T-cell (primary cell): Measurements from ENCODE around the gene AHSG. TPM values are rescaled to one million over a fixed set of nuclear protein-coding genes. Genes with fewer than 3 reads are reported as not detected.

ENCODE experiments used
- ATAC-seq, 4 experiments: fragments of 200-7000 bp in 3 of 4; fragments of 150-1000 bp in 1 of 4; cut with Tn5 transposase; replicated peaks in 1 of 4; 1 replicate in 3 of 4; 2 replicates in 1 of 4; pipeline ENCODE4 v1.10.0; 2021; ENCODE audit warnings: moderate library complexity in 3 of 4, mild to moderate bottlenecking in 2 of 4, moderate number of reproducible peaks in 1 of 4
- CTCF ChIA-PET, 2 donors: fragments of 300-600 bp; sonication (Branson Sonifier 250); formaldehyde crosslinking; loops; one replicate each; lab custom pipeline; 2022; ENCODE audit warnings: antibody characterized with exemption in 2 of 2; lab: Charles Lee
- POLR2A ChIA-PET, 2 donors: fragments of 300-600 bp; sonication (Branson Sonifier 250); formaldehyde crosslinking; loops; one replicate each; lab custom pipeline; 2022; ENCODE audit warnings: antibody characterized with exemption in 2 of 2; lab: Charles Lee
- DNase-seq, 35 experiments: peaks; one replicate each; pipeline versions ENCODE4 v3.0.0 to v3.0.0-alpha.2; 2013 to 2023
- H3K27ac ChIP-seq: one replicate; pipeline ENCODE4 v1.5.1; 2013; ENCODE audit warnings: low read length
- H3K27me3 ChIP-seq, 2 experiments: replicated peaks in 1 of 2; 1 replicate in 1 of 2; 2 replicates in 1 of 2; pipeline versions ENCODE4 v1.6.1 to v1.7.0; 2013; ENCODE audit warnings: low read length in 1 of 2, mixed read lengths in 1 of 2; ENCODE audit not compliant: control insufficient read depth in 2 of 2, insufficient read depth in 2 of 2; ENCODE audit errors: extremely low read depth in 1 of 2
- H3K36me3 ChIP-seq, 2 donors: 1 replicate in 1 of 2; 2 replicates in 1 of 2; pipeline versions ENCODE4 v1.6.1 to v1.7.0; 2013; ENCODE audit warnings: low read length in 1 of 2; ENCODE audit not compliant: control insufficient read depth in 2 of 2, insufficient read depth in 1 of 2; ENCODE audit errors: extremely low read depth in 1 of 2
- H3K4me1 ChIP-seq, 2 experiments: 1 replicate in 1 of 2; 2 replicates in 1 of 2; pipeline versions ENCODE4 v1.6.1 to v1.7.0; 2013; ENCODE audit warnings: low read length in 2 of 2, mixed read lengths in 1 of 2; ENCODE audit not compliant: insufficient read depth in 2 of 2, control insufficient read depth in 1 of 2; ENCODE audit errors: extremely low read depth in 1 of 2
- H3K4me3 ChIP-seq, 2 donors: 1 replicate in 1 of 2; 2 replicates in 1 of 2; pipeline versions ENCODE4 v1.5.1 to v1.7.0; 2013; ENCODE audit warnings: mild to moderate bottlenecking in 2 of 2, low read length in 1 of 2, moderate library complexity in 1 of 2; ENCODE audit not compliant: control insufficient read depth in 1 of 2; ENCODE audit errors: extremely low read depth in 1 of 2
- H3K9me3 ChIP-seq: 2 replicates; pipeline ENCODE4 v1.7.0; 2013
- H3K27ac Mint-ChIP-seq, 2 donors: one replicate each; pipeline ENCODE4 v1.8.0; 2020 to 2021; ENCODE audit warnings: mild to moderate bottlenecking in 2 of 2, mixed read lengths in 2 of 2
- H3K27me3 Mint-ChIP-seq, 2 donors: one replicate each; pipeline ENCODE4 v1.8.0; 2021 to 2022; ENCODE audit warnings: mixed read lengths in 2 of 2
- H3K36me3 Mint-ChIP-seq: one replicate; pipeline ENCODE4 v1.8.0; 2021; ENCODE audit warnings: mixed read lengths
- H3K4me1 Mint-ChIP-seq, 3 donors: one replicate each; pipeline ENCODE4 v1.8.0; 2020 to 2022; ENCODE audit warnings: mixed read lengths in 3 of 3, mild to moderate bottlenecking in 1 of 3
- H3K4me3 Mint-ChIP-seq, 3 donors: one replicate each; pipeline ENCODE4 v1.8.0; 2020 to 2022; ENCODE audit warnings: mild to moderate bottlenecking in 3 of 3, mixed read lengths in 3 of 3, moderate library complexity in 3 of 3
- H3K9me3 Mint-ChIP-seq, 3 donors: one replicate each; pipeline ENCODE4 v1.8.0; 2020 to 2022; ENCODE audit warnings: mixed read lengths in 3 of 3
- total RNA-seq, 35 experiments: library from RNA in 6 of 35; stranded (reverse) in 6 of 35; fragments of 120-200 nt in 1 of 35; gene quantifications; one replicate each; pipeline versions ENCODE4 v1.2.1 to v1.2.4 and lab custom pipeline; 2013 to 2026

The AHSG gene
- total RNA-seq, 5 donors from 2014 or later (not counting 1 experiment from before 2014, with no cell fraction given) = 1.8 to 1.9 (median 1.9) TPM; not detected in 2

DNA sequence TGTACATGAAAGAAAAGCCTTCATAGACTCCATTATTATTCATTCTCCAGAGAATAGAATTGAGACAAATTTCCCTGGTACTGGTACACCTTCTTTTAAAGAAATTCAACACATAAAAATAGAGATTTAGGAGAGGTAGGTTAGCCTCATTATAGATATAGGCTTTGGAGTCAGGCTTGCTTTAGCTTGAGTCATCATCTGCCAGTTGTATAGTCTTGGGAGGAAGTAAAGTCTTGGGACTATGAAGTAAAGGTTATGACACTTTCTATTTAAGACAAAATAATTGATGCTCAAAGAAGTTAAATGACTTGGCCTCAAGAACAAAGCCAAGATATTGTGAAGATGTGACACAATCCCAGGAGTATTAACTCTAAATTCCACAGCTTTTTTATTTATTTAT, 57.3 kb downstream of the AHSG start:
- H3K4me3 Mint-ChIP-seq = no peak overlapping the region
- peaks cover 0 to 7% (median 4%) of the 10 kb centered on the region in 3 donors for H3K4me1 Mint-ChIP-seq
- Histone ChIP-seq H3K27ac (no peak overlapping the region), H3K4me1 (no peaks in the 10 kb centered on the region), H3K36me3 (no peaks in the 10 kb centered on the region), H3K9me3 (no peaks in the 10 kb centered on the region), H3K4me3 (no peak overlapping the region), H3K27me3 (peaks cover 0 to 5% of the 10 kb centered on the region in 2 experiments)
- peaks cover 25 to 35% of the 10 kb centered on the region in 2 donors for H3K27me3 Mint-ChIP-seq
- DNase-seq = no peak
- POLR2A ChIA-PET = no interaction called here
- ATAC-seq = no peak
- H3K36me3 Mint-ChIP-seq = no peaks in the 10 kb centered on the region
- H3K27ac Mint-ChIP-seq = no peak overlapping the region
- no peaks in the 10 kb centered on the region for H3K9me3 Mint-ChIP-seq
- CTCF ChIA-PET = no interaction called here

Other genes starting within 250 kb of the AHSG start
- 10 to 100 TPM in 1 of 5 donors, 1 to 10 TPM in 4; 5.5 to 10.4 (median 7.8) TPM for gene CRYGS, start 68.7 kb upstream of the AHSG start, total RNA-seq
- gene TBCCD1, start 45.7 kb upstream of the AHSG start, total RNA-seq = 10 to 100 TPM; 16.1 to 17.4 (median 16.5) TPM
- 10 to 100 TPM; 28.7 to 65.4 (median 31.7) TPM for gene DNAJB11, start 42.3 kb upstream of the AHSG start, total RNA-seq
- gene FETUB, start 27.3 kb downstream of the AHSG start, total RNA-seq = not detected
- under 1 TPM in 1 of 5 donors, not detected in 4; 0.38 TPM for gene HRG, start 53.0 kb downstream of the AHSG start, total RNA-seq
- gene KNG1, start 104.3 kb downstream of the AHSG start, total RNA-seq = under 1 TPM in 3 of 5 donors, not detected in 2; 0.22 to 0.47 (median 0.30) TPM
- 100 to 1,000 TPM; 544 to 870 (median 576) TPM for gene EIF4A2, start 170.5 kb downstream of the AHSG start, total RNA-seq
- 10 to 100 TPM; 13.4 to 21.0 (median 19.2) TPM for gene RFC4, start 193.4 kb downstream of the AHSG start, total RNA-seq
- not detected for gene ADIPOQ, start 229.7 kb downstream of the AHSG start, total RNA-seq